Caki2 (cell line): Measurements from ENCODE around the gene EFNA3. TPM values are rescaled to one million over a fixed set of nuclear protein-coding genes. Genes with fewer than 3 reads are reported as not detected.
A peak's percentile ranks its signal among the peaks of the same experiment; 100 is the strongest.

Experiments
- DNase-seq: peaks from one replicate; pipeline ENCODE4 v3.0.0-alpha.2; 2015; ENCODE audit warnings: low read depth
- in situ Hi-C: cut with HindIII; loops from 2 replicates; pipeline ENCODE4 v1.10.0; 2016; ENCODE audit warnings: low sequenced_read_pairs, low pct_unique_long_range_greater_than_20kb, mixed read lengths
- total RNA-seq: library from RNA; depleted of rRNA; stranded (reverse); fragments of >200 nt; shearing (Covaris generic); gene quantifications from 2 replicates; pipeline ENCODE4 v1.2.3, GENCODE V29; 2014; ENCODE audit warnings: low replicate concordance

Gene EFNA3
- total RNA-seq, 1 experiment from 2014 or later, result 10.0 TPM

- in situ Hi-C loops, result no loop called here
- no peak for DNase-seq
These were observed 45.2 kb downstream of the EFNA3 start for GRCh38 chr1:155123801-155124200.

GRCh38 chr1:155124503-155125463 lies 46.1 kb downstream of the EFNA3 start:
- no peak for DNase-seq
- in situ Hi-C loops, result no loop called here

- DNase-seq, result no peak
- in situ Hi-C loops, result no loop called here
These were observed 46.9 kb downstream of the EFNA3 start for GRCh38 chr1:155125511-155125945.

DNA sequence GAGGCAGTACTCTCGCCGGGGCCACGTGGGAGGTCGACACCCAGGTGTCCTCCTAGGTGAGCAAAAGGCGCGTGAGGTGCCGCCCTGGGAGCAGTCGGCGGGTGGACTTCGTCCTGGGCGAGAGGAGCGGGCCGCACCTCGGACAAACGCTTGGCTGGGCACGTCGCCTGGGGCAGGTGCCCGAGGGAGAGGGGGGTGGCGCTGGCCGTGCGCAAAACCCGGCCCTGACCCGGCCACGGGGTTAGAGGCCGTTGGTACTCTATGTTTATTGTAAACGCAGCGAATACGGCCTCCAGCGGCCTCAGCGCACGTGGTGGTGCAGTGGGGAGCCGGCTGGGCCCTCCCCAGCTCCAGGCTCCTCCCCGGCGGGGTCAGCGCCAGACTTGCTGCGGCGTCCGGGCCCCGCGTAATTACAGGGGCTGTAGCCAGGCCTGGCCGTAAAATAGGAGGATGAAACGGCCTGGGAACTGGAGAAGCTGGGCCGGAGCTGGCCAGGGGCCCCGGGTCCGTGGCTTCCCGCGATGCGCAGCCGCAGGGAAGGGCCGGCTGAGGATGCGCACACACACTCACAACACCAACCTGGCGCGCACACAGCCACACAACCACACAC lies 47.4 kb downstream of the EFNA3 start:
- DNase-seq, result no peak
- in situ Hi-C loops, result no loop called here

DNA sequence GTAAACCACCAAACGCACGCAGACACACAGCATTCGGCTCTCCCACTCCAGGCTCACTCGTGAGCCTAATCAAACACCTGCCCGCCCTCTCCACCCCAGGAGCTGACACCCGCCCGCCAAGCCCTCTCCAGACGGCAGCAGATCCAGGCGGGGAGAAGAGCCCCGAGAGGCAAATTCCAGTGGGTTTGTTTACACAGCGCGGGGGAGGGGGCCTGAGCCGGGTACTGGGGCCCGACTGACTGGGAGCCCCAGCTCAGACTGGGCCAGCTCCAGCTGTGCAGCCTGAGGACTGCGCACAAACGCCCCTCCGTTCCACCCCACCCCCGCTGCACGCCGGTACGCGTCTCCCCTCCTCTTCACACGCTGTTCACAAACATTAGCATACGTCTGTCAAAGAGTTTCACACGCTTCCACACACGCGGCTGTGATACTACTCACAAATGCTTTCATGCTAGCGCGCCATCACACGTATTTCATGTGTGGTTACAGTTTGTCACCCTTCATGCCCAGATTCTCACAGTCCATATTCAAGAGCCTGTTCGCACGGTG lies 48.0 kb downstream of the EFNA3 start:
- no peak for DNase-seq
- in situ Hi-C loops, result no loop called here

- peak; percentile 76 for DNase-seq
- in situ Hi-C loops, result no loop called here
These were observed 48.7 kb downstream of the EFNA3 start, which contains the start of gene EFNA1 for GRCh38 chr1:155127105-155127966. TSS of gene EFNA1 (plus strand) at chr1:155127876. CDS start at chr1:155127978, 102 bp downstream.

DNA sequence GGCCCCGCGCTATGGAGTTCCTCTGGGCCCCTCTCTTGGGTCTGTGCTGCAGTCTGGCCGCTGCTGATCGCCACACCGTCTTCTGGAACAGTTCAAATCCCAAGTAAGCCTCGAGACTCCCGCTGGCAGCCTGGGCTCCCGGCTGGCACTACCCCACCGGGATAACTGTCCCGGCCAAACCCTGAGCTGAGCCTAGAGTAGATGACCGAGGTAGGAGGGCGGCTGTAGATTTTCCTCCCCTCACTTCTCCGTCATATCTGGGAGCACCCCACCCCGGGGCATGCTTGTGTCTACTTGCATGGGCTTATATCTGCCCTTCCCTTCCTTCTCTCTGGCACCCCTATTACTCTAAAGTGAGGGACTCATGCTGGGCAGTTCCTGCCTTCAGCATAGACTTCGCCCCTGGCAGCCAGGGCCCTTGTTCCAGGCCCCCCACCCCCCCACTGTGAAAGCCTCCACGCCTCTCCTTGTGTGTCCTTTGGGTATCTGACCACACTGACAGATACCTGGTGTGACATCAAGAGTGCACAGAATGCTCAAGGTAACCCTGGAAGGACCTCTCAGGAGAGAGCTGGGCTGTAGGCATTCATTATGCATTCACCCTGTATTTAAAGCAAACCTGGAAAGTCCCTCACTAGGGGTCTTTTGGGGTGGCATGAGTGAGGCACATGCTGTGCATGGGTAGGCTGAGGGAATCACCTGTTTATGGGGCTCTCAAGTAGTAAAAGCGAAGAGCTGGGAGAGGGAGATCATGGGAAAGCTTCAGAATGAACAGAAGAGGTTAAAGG lies 49.5 kb downstream of the EFNA3 start:
- DNase-seq, result no peak
- in situ Hi-C loops, result no loop called here

DNA sequence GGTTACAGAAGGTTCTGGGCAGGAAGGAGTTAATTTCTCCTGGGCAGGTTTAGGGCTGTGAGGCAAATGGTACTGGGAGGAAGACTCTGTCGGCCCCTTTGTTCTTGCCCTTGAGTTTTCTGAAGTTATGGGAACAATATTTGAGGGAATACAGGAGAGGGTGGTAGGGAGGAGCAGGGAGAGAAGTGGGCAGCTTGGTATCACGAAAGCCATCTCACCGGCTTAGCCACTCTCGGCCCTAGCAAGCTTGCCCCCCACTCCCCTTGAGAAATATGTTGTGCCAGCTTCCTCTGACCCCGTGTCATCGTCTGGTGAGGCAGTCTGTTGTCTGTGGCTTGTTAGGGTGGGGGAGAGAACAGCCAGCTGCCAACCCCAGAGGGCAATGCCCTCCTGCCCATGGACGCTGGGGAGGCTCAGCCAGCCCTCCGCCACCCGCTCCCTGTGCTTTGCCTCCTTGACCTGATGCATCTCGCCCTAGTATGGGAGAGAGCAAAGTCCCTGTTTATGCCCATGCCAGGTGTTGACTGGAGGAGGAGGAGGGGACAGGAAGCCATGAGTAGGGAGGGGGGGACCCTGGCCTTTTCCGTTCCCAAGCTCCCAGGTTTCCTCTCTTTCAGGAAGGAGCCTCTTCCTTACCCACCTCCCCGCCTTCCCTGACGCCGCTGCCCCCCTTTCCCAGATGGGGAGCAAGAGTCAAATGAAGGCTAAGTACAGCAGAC lies 50.3 kb downstream of the EFNA3 start:
- peak; percentile 19 for DNase-seq
- in situ Hi-C loops, result no loop called here

GRCh38 chr1:155130272-155131006 lies 51.8 kb downstream of the EFNA3 start:
- in situ Hi-C loops, result no loop called here
- DNase-seq, result no peak

GRCh38 chr1:155131285-155131684 lies 52.6 kb downstream of the EFNA3 start:
- in situ Hi-C loops, result no loop called here
- DNase-seq, result no peak

DNA sequence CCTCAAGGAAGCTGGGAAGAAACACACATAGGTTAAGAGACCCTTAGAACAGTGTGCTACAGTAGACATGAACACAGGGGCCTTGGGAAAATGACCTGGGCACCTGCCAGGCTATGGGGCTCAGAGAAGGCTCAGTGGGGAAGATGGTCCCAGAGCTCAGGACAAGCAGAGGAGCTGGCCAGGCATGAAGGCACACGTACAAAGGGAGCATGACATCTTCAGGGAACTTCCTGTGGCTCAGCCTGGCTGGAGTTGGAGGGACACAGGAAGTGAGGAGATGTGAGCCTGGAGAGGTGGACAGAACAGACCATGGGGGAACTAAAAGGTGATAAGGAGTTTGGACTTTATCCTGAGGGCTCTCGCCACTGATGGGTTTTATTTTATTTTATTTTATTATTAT lies 53.2 kb downstream of the EFNA3 start:
- in situ Hi-C loops, result no loop called here
- no peak for DNase-seq

DNA sequence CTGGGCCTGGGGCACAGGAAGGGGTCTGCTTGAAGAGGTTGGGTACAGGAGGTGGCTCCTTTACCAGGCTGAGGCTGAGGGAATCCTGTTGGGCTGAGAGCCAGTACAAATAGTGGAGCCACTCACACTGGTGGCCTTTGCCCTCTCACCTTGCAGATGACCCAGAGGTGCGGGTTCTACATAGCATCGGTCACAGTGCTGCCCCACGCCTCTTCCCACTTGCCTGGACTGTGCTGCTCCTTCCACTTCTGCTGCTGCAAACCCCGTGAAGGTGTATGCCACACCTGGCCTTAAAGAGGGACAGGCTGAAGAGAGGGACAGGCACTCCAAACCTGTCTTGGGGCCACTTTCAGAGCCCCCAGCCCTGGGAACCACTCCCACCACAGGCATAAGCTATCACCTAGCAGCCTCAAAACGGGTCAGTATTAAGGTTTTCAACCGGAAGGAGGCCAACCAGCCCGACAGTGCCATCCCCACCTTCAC lies 55.2 kb downstream of the EFNA3 start:
- in situ Hi-C loops, result no loop called here
- no peak for DNase-seq

DNA sequence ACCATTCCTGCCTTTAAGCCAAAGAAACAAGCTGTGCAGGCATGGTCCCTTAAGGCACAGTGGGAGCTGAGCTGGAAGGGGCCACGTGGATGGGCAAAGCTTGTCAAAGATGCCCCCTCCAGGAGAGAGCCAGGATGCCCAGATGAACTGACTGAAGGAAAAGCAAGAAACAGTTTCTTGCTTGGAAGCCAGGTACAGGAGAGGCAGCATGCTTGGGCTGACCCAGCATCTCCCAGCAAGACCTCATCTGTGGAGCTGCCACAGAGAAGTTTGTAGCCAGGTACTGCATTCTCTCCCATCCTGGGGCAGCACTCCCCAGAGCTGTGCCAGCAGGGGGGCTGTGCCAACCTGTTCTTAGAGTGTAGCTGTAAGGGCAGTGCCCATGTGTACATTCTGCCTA lies 55.7 kb downstream of the EFNA3 start:
- no peak for DNase-seq
- in situ Hi-C loops, result no loop called here

DNA sequence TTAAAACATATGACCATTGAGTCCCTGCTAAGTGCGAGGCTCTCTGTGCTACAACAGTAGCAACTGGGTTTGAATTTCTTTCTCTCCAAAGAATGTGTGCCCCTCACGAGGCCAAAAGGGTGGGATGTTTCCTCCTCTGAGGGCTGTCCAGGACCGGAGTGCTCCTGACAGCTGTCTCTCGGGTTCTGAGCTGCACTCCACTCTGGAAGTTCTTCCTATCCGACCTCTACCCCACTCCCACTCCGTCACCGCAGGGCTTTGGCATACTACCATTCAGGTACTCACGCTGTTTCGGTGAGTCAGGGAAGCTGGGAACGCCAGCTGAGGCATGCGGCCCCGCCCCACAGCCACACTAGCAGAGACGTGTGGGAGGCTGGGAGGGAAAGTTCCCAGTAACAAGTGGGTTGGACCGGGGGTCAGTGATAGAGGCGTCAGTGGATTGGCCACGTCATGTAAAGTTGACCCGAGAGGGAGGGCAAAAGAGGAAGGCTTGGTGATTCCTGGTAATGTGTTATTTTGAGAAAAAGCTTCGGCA lies 56.3 kb downstream of the EFNA3 start:
- peak; percentile 95 for DNase-seq
- in situ Hi-C loops, result no loop called here

- in situ Hi-C loops, result no loop called here
- peak; percentile 92 for DNase-seq
These were observed 56.9 kb downstream of the EFNA3 start, which contains the start of gene SLC50A1 for GRCh38 chr1:155135415-155136028. TSS of gene SLC50A1 (plus strand) at chr1:155135852. CDS start at chr1:155135912, 60 bp downstream.

DNA sequence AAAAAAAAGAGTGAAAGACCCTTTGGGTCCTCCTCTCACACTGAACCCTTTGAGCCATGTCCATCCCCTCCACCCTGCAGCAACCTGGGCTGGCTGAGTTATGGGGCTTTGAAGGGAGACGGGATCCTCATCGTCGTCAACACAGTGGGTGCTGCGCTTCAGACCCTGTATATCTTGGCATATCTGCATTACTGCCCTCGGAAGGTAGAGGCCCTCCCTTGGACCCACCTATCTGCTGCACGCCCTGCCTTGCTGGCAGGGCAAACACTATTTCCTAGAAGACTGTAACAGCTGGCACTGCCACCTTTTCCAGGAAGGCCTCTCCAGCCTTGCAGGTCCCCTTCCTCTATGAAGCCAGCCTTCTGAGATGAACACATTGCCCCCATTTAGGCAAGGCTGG lies 58.1 kb downstream of the EFNA3 start:
- DNase-seq, result no peak
- in situ Hi-C loops, result no loop called here
